ACC112 (cell line): ENCODE data around the gene CARMIL1.

ENCODE experiments used
- H2AFZ ChIP-seq: fragments of 200-600 bp; sonication (generic); one replicate; pipeline ENCODE4 v1.6.0; 2017; ENCODE audit warnings: antibody characterized with exemption, low read length; ENCODE audit not compliant: unreplicated experiment
- H3K27ac ChIP-seq: fragments of 200-600 bp; sonication (generic); 2 replicates; pipeline ENCODE4 v1.5.1; 2014; ENCODE audit warnings: low read depth, mild to moderate bottlenecking, antibody characterized with exemption, low read length, moderate library complexity
- H3K27me3 ChIP-seq: fragments of 200-600 bp; sonication (generic); 2 replicates; pipeline ENCODE4 v1.6.1; 2014; ENCODE audit warnings: mild to moderate bottlenecking, antibody characterized with exemption, low read length, moderate library complexity, mixed read lengths; ENCODE audit not compliant: insufficient read depth
- H3K36me3 ChIP-seq: fragments of 200-600 bp; sonication (generic); 2 replicates; pipeline ENCODE4 v1.6.1; 2016; ENCODE audit warnings: mild to moderate bottlenecking, antibody characterized with exemption, low read length, moderate library complexity, mixed read lengths; ENCODE audit not compliant: insufficient read depth
- H3K4me1 ChIP-seq: fragments of 200-600 bp; sonication (generic); one replicate; pipeline ENCODE4 v1.6.1; 2016; ENCODE audit warnings: low read length, mixed read lengths; ENCODE audit not compliant: insufficient read depth, unreplicated experiment, control insufficient read depth
- H3K4me3 ChIP-seq: fragments of 200-600 bp; sonication (generic); 2 replicates; pipeline ENCODE4 v1.5.1; 2014; ENCODE audit warnings: mild to moderate bottlenecking, low read depth, low read length
- H3K79me2 ChIP-seq: fragments of 200-600 bp; sonication (generic); one replicate; pipeline ENCODE4 v1.6.0; 2016; ENCODE audit warnings: low read length; ENCODE audit not compliant: control insufficient read depth, unreplicated experiment, insufficient read depth

The CARMIL1 gene

GRCh38 chr6:25499615-25500235, 220.6 kb downstream of the CARMIL1 start:
- Histone ChIP-seq H3K4me1 (no peaks in the 10 kb centered on the region), H3K79me2 (no peaks in the 10 kb centered on the region), H3K27me3 (no peaks in the 10 kb centered on the region), H3K27ac (no peak overlapping the region), H2AFZ (no peak overlapping the region), H3K36me3 (no peaks in the 10 kb centered on the region), H3K4me3 (no peak overlapping the region)

GRCh38 chr6:25503686-25504085, 224.5 kb downstream of the CARMIL1 start:
- Histone ChIP-seq H3K27me3 (no peaks in the 10 kb centered on the region), H3K79me2 (no peaks in the 10 kb centered on the region), H3K4me1 (no peaks in the 10 kb centered on the region), H3K36me3 (no peaks in the 10 kb centered on the region), H2AFZ (no peak overlapping the region), H3K27ac (no peak overlapping the region), H3K4me3 (no peak overlapping the region)

- Histone ChIP-seq H3K36me3 (no peaks in the 10 kb centered on the region), H3K4me3 (no peak overlapping the region), H3K27me3 (no peaks in the 10 kb centered on the region), H3K27ac (no peak overlapping the region), H3K4me1 (no peaks in the 10 kb centered on the region), H2AFZ (no peak overlapping the region), H3K79me2 (no peaks in the 10 kb centered on the region)
Measured at GRCh38 chr6:25504661-25505060, 225.5 kb downstream of the CARMIL1 start.

GRCh38 chr6:25506020-25506419, 226.8 kb downstream of the CARMIL1 start:
- no peak overlapping the region for H3K27ac ChIP-seq
- H3K36me3 ChIP-seq: no peaks in the 10 kb centered on the region
- H3K79me2 ChIP-seq: no peaks in the 10 kb centered on the region
- no peaks in the 10 kb centered on the region for H3K27me3 ChIP-seq
- no peak overlapping the region for H2AFZ ChIP-seq
- peaks cover 12% of the 10 kb centered on the region for H3K4me1 ChIP-seq
- no peak overlapping the region for H3K4me3 ChIP-seq

- no peak overlapping the region for H3K4me3 ChIP-seq
- no peaks in the 10 kb centered on the region for H3K79me2 ChIP-seq
- no peak overlapping the region for H3K27ac ChIP-seq
- H3K27me3 ChIP-seq: no peaks in the 10 kb centered on the region
- H2AFZ ChIP-seq: no peak overlapping the region
- no peaks in the 10 kb centered on the region for H3K36me3 ChIP-seq
- H3K4me1 ChIP-seq: peaks cover 21% of the 10 kb centered on the region
Measured at GRCh38 chr6:25508051-25508450, 228.9 kb downstream of the CARMIL1 start.

GRCh38 chr6:25511376-25511775, 232.2 kb downstream of the CARMIL1 start:
- H3K4me3 ChIP-seq: no peak overlapping the region
- no peaks in the 10 kb centered on the region for H3K27me3 ChIP-seq
- peaks cover 21% of the 10 kb centered on the region for H3K4me1 ChIP-seq
- no peaks in the 10 kb centered on the region for H3K79me2 ChIP-seq
- H3K27ac ChIP-seq: peak overlapping the region; percentile 70
- no peaks in the 10 kb centered on the region for H3K36me3 ChIP-seq
- peak overlapping the region; percentile 77 for H2AFZ ChIP-seq

GRCh38 chr6:25512560-25512959, 233.4 kb downstream of the CARMIL1 start:
- H3K36me3 ChIP-seq: no peaks in the 10 kb centered on the region
- H3K4me3 ChIP-seq: no peak overlapping the region
- H3K79me2 ChIP-seq: no peaks in the 10 kb centered on the region
- no peak overlapping the region for H2AFZ ChIP-seq
- peaks cover 21% of the 10 kb centered on the region for H3K4me1 ChIP-seq
- no peak overlapping the region for H3K27ac ChIP-seq
- H3K27me3 ChIP-seq: no peaks in the 10 kb centered on the region

- no peak overlapping the region for H2AFZ ChIP-seq
- no peaks in the 10 kb centered on the region for H3K4me1 ChIP-seq
- no peaks in the 10 kb centered on the region for H3K79me2 ChIP-seq
- H3K36me3 ChIP-seq: no peaks in the 10 kb centered on the region
- H3K27ac ChIP-seq: no peak overlapping the region
- H3K27me3 ChIP-seq: no peaks in the 10 kb centered on the region
- H3K4me3 ChIP-seq: no peak overlapping the region
Measured at GRCh38 chr6:25519856-25520255, 240.7 kb downstream of the CARMIL1 start.

GRCh38 chr6:25524542-25524941, 245.4 kb downstream of the CARMIL1 start:
- Histone ChIP-seq H3K27me3 (no peaks in the 10 kb centered on the region), H3K79me2 (no peaks in the 10 kb centered on the region), H3K27ac (no peak overlapping the region), H3K4me1 (no peaks in the 10 kb centered on the region), H3K36me3 (no peaks in the 10 kb centered on the region), H3K4me3 (no peak overlapping the region), H2AFZ (no peak overlapping the region)

GRCh38 chr6:25525078-25525477, 245.9 kb downstream of the CARMIL1 start:
- H3K4me3 ChIP-seq: no peak overlapping the region
- no peaks in the 10 kb centered on the region for H3K79me2 ChIP-seq
- H2AFZ ChIP-seq: no peak overlapping the region
- no peaks in the 10 kb centered on the region for H3K27me3 ChIP-seq
- H3K27ac ChIP-seq: no peak overlapping the region
- no peaks in the 10 kb centered on the region for H3K36me3 ChIP-seq
- no peaks in the 10 kb centered on the region for H3K4me1 ChIP-seq

GRCh38 chr6:25534942-25535631, 255.9 kb downstream of the CARMIL1 start:
- no peak overlapping the region for H3K27ac ChIP-seq
- no peaks in the 10 kb centered on the region for H3K79me2 ChIP-seq
- H3K27me3 ChIP-seq: no peaks in the 10 kb centered on the region
- no peaks in the 10 kb centered on the region for H3K4me1 ChIP-seq
- no peak overlapping the region for H2AFZ ChIP-seq
- no peaks in the 10 kb centered on the region for H3K36me3 ChIP-seq
- no peak overlapping the region for H3K4me3 ChIP-seq
